Measurements from ENCODE around the gene PLA2G5.
"Not testable (repeated sequence)": the region's sequence is repeated elsewhere in the genome, so short reads cannot be mapped to it uniquely, and the experiment has no call there.

Gene PLA2G5

DNA sequence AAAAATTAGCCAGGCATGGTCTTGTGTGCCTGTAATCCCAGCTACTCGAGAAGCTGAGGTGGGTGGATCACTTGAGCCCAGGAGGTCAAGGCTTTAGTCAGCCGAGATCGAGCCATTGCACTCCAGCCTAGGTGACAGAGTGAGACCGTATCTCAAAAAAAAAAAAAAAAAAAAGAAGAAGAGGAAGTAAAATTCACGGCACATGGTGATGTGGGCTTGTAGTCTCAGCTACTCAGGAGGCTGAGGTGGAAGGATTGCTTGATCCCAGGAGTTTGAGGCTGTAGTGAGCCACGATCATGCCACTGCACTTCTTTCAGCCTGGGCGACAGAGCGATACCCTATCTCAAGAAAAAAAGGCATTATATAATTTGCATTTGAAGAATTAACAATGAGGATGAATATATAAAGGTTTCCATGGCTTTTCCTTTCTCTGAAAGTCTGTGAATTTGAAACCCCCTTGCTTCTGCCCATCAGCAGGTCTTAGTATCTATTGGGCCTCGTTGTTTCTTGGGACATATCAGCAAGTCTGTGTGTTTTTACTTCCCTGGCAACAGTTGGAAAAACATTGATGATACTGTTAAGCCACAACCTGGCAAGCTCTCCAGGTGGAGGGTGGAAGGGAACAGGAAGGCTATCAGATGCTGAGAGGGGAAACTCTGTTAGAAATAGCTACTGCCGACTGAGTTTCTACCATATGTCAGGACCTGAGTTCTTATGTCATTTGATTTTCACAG lies 53.9 kb downstream of the PLA2G5 start:
- no peaks in the 10 kb centered on the region for H3K36me3 ChIP-seq
- TF ChIP-seq CTCF (IDR thresholded peaks at IDR 0.05; ENCODE audit: low read depth, low read length) = no peak
- no peaks in the 10 kb centered on the region for H3K9me3 ChIP-seq
- DNase-seq = no peak
- no peaks in the 10 kb centered on the region for H3K4me1 ChIP-seq
- H3K27me3 ChIP-seq = peaks cover 5% of the 10 kb centered on the region; the same call in 1 of the 2 replicates
- H3K4me3 ChIP-seq (ENCODE audit: low read depth, low read length) = no peak overlapping the region

DNA sequence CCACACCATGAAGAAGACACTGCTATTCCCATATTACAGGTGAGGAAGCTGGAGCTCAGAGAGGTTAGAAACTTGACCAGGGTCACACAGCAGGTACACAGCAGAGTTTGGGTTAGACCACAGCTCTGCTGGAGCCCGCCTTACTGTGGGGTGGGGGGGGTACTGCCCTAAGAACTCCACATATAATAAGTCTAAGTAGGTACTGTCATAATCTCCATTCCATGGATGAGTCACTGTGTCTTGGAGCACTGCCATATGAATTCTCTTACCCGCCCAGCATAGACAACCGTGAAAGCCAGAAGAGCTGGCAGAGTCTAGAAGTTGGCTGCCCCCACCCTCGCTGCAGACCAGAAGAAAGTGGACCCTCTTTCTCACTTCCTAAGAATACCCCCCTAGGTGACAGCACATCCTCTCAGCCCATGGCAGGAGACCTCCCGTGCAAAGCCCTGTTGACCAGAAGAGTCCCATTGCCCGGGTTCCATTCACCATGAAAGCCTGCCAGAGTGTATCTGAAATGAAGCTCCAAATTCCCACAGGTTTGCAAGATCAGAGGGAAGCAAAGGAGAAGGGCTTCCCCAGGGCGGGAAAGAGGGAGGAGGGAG lies 54.6 kb downstream of the PLA2G5 start:
- no peak overlapping the region for H3K4me3 ChIP-seq (ENCODE audit: low read depth, low read length)
- no peaks in the 10 kb centered on the region for H3K36me3 ChIP-seq
- H3K27me3 ChIP-seq = peaks cover 5% of the 10 kb centered on the region; the same call in 1 of the 2 replicates
- DNase-seq = no peak
- H3K4me1 ChIP-seq = no peaks in the 10 kb centered on the region
- TF ChIP-seq CTCF (IDR thresholded peaks at IDR 0.05; ENCODE audit: low read depth, low read length) = no peak
- no peaks in the 10 kb centered on the region for H3K9me3 ChIP-seq

GRCh38 chr1:20125100-20125499 lies 55.1 kb downstream of the PLA2G5 start:
- no peaks in the 10 kb centered on the region for H3K9me3 ChIP-seq

DNA sequence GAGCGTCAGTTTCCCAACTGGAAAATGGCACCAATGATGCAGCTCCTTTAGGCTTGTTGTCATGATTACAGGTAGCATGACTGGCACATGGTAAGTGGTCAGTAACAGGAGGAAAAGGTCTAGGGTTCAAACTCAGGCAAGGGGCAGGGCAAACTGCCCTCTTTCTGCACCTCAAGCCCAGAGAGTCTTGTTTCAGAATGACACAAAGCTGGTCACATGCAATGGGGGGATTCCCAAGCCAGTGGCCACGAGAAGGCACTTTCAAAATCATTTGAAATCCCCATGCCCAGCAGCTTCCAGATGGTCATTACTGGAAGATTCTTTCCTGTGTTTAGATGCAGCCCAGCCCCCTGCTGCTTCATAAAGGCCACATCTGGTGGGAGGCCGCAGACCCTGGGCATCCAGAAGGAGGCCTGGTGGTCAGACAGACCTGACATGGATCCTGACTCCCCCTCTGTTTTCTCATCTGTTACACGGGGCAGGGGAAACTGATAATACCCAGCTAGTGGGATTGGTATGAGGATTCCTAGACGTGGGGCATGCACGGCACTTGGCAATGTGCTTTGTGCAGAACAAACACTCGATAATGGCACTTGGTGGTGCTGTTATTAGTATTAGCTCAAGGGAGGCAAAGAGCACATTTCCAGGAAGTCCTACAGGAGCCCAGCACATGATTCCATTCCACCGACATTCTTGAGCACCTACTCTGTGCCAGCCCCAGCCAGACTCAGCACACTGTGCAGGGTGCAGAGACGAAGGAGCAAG lies 56.2 kb downstream of the PLA2G5 start:
- DNase-seq = no peak
- H3K9me3 ChIP-seq = no peaks in the 10 kb centered on the region
- no peaks in the 10 kb centered on the region for H3K4me1 ChIP-seq
- H3K4me3 ChIP-seq (ENCODE audit: low read depth, low read length) = no peak overlapping the region
- no peaks in the 10 kb centered on the region for H3K36me3 ChIP-seq
- H3K27me3 ChIP-seq = no peaks in the 10 kb centered on the region
- TF ChIP-seq CTCF (IDR thresholded peaks at IDR 0.05; ENCODE audit: low read depth, low read length) = no peak

More at GRCh38 chr1:20125100-20125499, 55.1 kb downstream of the PLA2G5 start:
- no peak for DNase-seq
- H3K27me3 ChIP-seq = peaks cover 5% of the 10 kb centered on the region; the same call in 1 of the 2 replicates
- no peak overlapping the region for H3K4me3 ChIP-seq (ENCODE audit: low read depth, low read length)
- H3K36me3 ChIP-seq = no peaks in the 10 kb centered on the region
- no peaks in the 10 kb centered on the region for H3K4me1 ChIP-seq
- TF ChIP-seq CTCF (IDR thresholded peaks at IDR 0.05; ENCODE audit: low read depth, low read length) = no peak

DNA sequence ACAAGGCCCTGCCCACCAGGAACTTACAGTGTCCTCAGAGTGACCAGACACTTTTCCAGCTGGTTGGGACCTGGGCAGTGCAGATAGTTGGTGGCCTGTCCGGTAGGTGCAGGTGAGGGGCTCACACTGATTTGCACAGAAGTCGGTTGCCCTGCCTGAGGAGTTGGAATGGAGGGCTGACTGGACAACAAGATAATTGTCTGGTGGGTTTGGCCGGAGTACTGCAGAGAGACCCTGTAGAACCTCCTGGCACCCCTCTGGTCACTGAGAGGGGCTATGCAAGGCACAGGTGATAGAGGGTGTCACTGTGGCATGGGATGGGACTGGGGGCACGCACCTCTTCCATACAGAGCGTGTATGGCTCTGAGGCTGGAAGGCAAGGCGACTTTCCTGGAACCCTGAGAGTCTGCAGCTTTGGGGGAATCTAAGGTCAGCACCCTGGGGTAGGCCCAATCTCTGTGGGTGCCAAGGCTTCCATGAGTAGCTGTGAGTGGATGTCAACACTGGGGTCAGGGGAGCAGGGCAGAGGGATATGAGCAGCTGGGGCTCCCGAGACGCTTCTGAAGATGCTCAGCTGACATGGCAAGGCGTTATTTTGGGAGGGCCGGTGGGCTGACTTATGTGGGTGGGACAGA lies 56.9 kb downstream of the PLA2G5 start:
- Histone ChIP-seq H3K9me3 (no peaks in the 10 kb centered on the region), H3K27me3 (no peaks in the 10 kb centered on the region), H3K4me1 (no peaks in the 10 kb centered on the region), H3K36me3 (no peaks in the 10 kb centered on the region), H3K4me3 (ENCODE audit: low read depth, low read length) (no peak overlapping the region)
- DNase-seq = no peak
- no peak for TF ChIP-seq CTCF (IDR thresholded peaks at IDR 0.05; ENCODE audit: low read depth, low read length)

- not testable (repeated sequence) for DNase-seq; H3K4me3 ChIP-seq (ENCODE audit: low read depth, low read length); H3K4me1 ChIP-seq; H3K27me3 ChIP-seq; H3K9me3 ChIP-seq; H3K36me3 ChIP-seq
These were observed 60.5 kb downstream of the PLA2G5 start for GRCh38 chr1:20130518-20130917.
